NCI-H1092 treated with DMSO at 0.1 percent for 48 hours (cell line): ENCODE results near the gene ELF1.

Experiments
- DNase-seq: peaks from one replicate; lab custom pipeline; 2025; lab: John Stamatoyannopoulos, UW

The ELF1 gene

GRCh38 chr13:41019011-41019487 is at the start of gene ELF1:
TSS of gene ELF1 (minus strand) at chr13:41019316. CDS start at chr13:40982054, 37,262 bp downstream.
- DNase-seq = no peak

GRCh38 chr13:41065078-41065477 is 46.0 kb upstream of the ELF1 start:
- no peak for DNase-seq

GRCh38 chr13:41064493-41064892 is 45.4 kb upstream of the ELF1 start:
- DNase-seq = no peak

- DNase-seq = no peak
These were observed 43.1 kb upstream of the ELF1 start for GRCh38 chr13:41061914-41062837.

GRCh38 chr13:41061075-41061913 is 42.2 kb upstream of the ELF1 start, which contains the start of gene WBP4:
TSS of gene WBP4 (plus strand) at chr13:41061509. CDS start at chr13:41061674, 165 bp downstream.
- peak; percentile 88 for DNase-seq

GRCh38 chr13:41060724-41061074 is 41.6 kb upstream of the ELF1 start:
- peak; percentile 93 for DNase-seq

- DNase-seq = peak; percentile 93
These were observed 41.1 kb upstream of the ELF1 start for GRCh38 chr13:41060082-41060723.

GRCh38 chr13:41059456-41060081 is 40.5 kb upstream of the ELF1 start:
- DNase-seq = peak; percentile 61

GRCh38 chr13:41058295-41059070 is 39.4 kb upstream of the ELF1 start:
- no peak for DNase-seq

GRCh38 chr13:41056826-41057711 is 38.0 kb upstream of the ELF1 start:
- DNase-seq = no peak

- no peak for DNase-seq
These were observed 37.1 kb upstream of the ELF1 start for GRCh38 chr13:41056194-41056593.

GRCh38 chr13:41054919-41055619 is 36.0 kb upstream of the ELF1 start:
- no peak for DNase-seq

GRCh38 chr13:41054212-41054877 is 35.2 kb upstream of the ELF1 start:
- no peak for DNase-seq

- DNase-seq = no peak
These were observed 34.3 kb upstream of the ELF1 start for GRCh38 chr13:41053384-41053826.

GRCh38 chr13:41052441-41052840 is 33.3 kb upstream of the ELF1 start:
- DNase-seq = no peak

- DNase-seq = no peak
These were observed 30.6 kb upstream of the ELF1 start for GRCh38 chr13:41049480-41050440.

- DNase-seq = no peak
These were observed 29.5 kb upstream of the ELF1 start for GRCh38 chr13:41048640-41049039.
